HG03565 (cell line): Measurements from ENCODE around the gene PHACTR2.
"Not testable (repeated sequence)": the region's sequence is repeated elsewhere in the genome, so short reads cannot be mapped to it uniquely, and the experiment has no call there.

ENCODE experiments used
- ATAC-seq: cut with Tn5 transposase; IDR thresholded peaks from one replicate; pipeline ENCODE4 v1.9.1; 2021; ENCODE audit warnings: mild to moderate bottlenecking, moderate library complexity; ENCODE audit not compliant: unreplicated experiment

The PHACTR2 gene

DNA sequence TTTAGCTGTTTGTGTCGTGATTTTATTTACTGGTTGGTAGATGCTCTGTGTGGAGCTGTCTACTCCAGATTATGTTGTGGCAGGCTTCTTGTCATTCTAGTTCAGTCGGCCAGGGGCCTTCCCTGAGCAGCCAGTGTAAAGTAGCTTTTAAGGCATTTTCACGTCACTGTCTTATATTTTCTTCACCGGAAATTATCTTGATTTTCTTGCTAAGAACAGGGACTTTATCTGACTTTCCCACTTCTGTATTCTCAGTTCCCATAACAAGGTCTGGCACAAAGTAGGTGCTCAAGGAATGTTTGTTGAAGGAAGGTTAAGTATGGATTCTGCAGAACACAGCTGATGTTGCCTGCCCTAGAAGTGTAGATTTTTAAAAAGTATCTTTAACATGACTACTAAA, 166.2 kb downstream of the PHACTR2 start:
- ATAC-seq: no peak

- no peak for ATAC-seq
These were observed 167.3 kb downstream of the PHACTR2 start for GRCh38 chr6:143845033-143845432.

DNA sequence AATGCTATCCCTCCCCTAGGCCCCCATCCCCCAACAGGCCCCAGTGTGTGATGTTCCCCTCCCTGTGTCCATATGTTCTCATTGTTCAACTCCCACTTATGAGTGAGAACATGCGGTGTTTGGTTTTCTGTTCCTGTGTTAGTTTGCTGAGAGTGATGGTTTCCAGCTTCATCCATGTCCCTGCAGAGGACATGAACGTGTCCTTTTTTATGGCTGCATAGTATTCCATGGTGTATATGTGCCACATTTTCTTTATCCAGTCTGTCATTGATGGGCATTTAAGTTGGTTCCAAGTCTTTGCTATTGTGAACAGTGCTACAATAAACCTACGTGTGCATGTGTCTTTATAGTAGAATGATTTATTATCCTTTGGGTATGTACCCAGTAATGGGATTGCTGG, 173.9 kb downstream of the PHACTR2 start:
- not testable (repeated sequence) for ATAC-seq

GRCh38 chr6:143855057-143855456, 177.3 kb downstream of the PHACTR2 start:
- ATAC-seq: not testable (repeated sequence)

GRCh38 chr6:143856762-143857161, 179.0 kb downstream of the PHACTR2 start:
- not testable (repeated sequence) for ATAC-seq

DNA sequence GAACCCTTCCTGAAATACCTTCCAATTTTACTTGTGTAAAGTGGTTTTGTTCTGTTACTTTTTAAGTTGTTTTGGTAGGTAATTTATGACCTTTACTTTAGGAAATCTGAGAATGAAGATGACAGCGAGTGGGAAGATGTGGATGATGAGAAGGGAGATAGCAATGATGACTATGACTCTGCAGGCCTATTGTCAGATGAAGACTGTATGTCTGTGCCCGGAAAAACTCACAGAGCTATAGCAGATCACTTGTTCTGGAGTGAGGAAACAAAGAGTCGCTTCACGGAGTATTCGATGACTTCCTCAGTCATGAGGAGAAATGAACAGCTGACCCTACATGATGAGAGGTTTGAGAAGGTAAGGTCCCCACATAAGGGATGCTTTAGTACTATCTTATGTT, 179.9 kb downstream of the PHACTR2 start:
- no peak for ATAC-seq

DNA sequence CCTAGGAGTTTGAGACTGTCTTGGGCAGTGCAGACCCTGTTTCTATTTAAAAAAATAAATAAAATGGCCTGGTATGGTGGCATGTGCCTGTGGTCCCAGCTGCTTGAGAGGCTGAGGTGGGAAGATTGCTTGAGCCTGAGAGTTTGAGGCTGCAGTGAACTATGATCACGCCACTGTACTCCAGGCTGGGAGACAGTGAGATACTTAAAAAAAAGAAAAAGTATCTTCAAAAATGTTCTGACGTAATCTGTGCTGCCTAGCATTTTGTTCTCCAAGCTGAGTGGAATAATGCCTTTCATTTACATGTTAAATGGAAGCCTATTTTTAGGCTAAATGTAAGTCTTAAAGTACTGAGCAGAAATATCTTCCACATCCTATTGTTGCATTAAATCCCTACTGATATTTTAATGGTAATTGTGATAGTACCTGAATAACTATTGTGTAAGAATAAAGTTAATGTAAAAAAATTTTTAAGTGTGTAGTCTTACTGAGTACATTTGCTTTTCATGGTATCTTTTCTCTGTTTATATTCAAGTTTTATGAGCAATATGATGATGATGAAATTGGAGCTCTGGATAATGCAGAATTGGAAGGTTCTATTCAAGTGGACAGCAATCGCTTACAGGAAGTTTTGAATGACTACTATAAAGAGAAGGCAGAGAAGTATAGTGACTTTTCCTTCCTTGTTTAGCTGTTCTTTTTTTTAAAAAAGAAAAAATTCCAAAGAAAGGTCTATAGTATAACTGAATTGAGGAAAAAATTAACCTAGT, 182.3 kb downstream of the PHACTR2 start:
- ATAC-seq: no peak

- ATAC-seq: no peak
These were observed 186.0 kb downstream of the PHACTR2 start for GRCh38 chr6:143863771-143864170.

GRCh38 chr6:143864234-143864633, 186.5 kb downstream of the PHACTR2 start, which contains the start of gene ZC2HC1B:
TSS of gene ZC2HC1B (plus strand) at chr6:143864474. CDS start at chr6:143864540, 66 bp downstream.
- ATAC-seq: no peak

DNA sequence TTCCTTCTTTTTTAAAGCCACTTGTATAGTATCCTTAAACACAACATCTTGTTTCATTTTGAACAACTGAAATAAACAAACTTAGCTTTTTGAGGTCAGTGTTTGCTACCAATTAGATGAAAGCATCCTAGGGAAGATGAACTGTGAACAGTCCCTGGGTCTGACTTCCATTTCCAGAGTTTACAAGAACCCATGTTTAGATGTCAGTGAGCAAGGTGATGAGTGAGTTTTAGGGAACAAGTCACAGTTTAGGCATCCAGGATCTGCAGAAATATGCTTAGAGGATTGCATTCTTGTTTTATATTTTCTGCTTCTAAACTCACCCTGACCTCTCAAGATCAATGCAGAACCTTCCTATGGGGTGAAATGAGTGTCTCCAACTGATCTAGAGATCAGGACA, 189.5 kb downstream of the PHACTR2 start:
- no peak for ATAC-seq

DNA sequence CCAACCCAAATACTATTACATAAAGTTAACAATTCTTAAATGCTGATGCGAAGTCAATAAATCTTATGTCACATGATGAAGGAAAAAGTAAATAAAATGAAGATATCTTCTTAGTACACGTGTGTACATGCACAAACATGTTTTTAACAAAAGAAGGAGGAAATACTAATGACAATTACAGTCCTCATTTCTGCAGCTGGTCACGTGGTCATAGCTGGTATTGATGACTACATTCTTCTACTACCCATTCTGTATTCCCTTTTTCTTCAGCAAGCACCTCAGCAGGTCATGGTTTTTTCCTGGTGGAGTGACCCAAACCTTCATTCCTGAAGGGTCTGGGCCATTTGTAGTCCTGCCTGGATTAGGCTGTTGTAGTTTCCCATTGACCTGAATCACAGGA, 191.0 kb downstream of the PHACTR2 start:
- not testable (repeated sequence) for ATAC-seq

GRCh38 chr6:143871202-143871730, 193.5 kb downstream of the PHACTR2 start:
- ATAC-seq: not testable (repeated sequence)

GRCh38 chr6:143872201-143872600, 194.4 kb downstream of the PHACTR2 start:
- ATAC-seq: peak; percentile 94

- not testable (repeated sequence) for ATAC-seq
These were observed 195.8 kb downstream of the PHACTR2 start for GRCh38 chr6:143873600-143873999.

DNA sequence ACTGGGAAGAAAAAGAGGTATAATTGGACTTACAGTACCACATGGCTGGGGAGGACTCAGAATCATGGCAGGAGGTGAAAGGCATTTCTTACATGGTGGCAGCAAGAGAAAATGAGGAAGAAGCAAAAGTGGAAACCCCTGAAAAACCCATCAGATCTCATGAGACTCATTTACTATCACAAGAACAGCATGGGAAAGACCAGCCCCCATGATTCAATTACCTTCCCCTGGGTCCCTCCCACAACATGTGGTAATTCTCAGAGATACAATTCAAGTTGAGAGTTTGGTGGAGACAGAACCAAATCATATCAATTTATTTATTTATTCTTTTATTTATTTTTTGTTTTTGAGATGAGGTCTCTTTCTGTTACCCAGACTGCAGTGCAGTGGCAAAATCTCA, 196.7 kb downstream of the PHACTR2 start:
- ATAC-seq: not testable (repeated sequence)

DNA sequence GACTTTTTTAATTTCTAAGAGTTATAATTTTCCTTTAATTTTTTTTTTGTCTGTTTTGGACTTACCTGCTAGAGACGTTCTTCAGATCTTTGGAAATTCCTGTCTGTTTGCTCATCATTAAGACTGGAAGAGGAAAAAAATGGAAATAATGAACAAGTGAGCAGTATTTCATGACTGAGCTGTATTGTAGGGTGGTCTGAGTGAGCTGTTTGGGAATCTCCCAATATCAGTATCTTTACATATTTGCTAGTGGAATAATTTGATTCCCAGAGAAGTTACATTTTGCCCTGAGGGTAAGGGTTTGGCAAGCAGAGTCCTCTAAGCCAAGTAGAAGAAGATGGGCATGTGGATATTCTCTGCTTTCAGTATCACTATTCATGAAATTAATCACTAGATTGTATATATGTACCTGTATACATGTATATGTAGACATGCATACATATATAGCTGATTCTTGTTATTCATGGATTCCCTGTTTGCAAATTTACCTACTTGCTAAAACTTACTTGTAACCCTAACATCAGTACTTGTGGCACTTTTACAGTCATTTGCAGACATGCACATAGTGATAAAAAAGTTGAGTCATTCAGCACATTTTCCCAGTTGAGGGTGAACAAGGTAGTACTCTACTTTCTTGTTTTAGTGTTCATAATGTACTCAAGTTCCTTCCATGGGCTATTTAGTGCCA, 200.0 kb downstream of the PHACTR2 start:
- ATAC-seq: no peak

DNA sequence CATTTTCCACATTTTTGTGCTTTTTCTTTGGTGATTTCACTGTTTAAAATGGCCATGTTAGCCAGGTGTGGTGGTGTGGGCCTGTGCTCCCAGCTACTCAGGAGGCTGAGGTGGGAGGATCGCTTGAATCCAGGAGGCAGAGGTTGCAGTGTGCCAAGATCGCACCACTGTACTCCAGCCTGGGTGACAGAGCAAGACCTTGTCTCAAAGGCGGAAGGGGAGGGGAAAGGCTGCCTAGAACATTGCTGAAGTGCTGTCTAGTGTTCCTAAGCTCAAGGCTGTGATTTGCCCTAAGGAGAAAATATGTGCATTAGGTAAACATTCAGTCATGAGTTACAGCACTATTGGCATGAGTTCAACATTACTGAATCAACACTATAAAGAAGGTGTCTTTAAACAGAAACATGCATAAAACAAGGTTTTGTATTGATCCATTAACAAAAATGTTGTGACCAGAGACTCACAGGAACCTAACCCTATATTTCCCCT, 200.6 kb downstream of the PHACTR2 start:
- ATAC-seq: no peak

- ATAC-seq: no peak
These were observed 202.6 kb downstream of the PHACTR2 start for GRCh38 chr6:143880412-143880811.
